ENCODE results near the gene SYAP1. TPM values are rescaled to one million over a fixed set of nuclear protein-coding genes. Genes with fewer than 3 reads are reported as not detected.

Gene SYAP1
- total and polyA plus RNA-seq, 9 of the 15 experiments (the other 6 are each of a cell fraction or from before 2014, with no cell fraction given): 5.7 to 35.3 (median 27.6) TPM

DNA sequence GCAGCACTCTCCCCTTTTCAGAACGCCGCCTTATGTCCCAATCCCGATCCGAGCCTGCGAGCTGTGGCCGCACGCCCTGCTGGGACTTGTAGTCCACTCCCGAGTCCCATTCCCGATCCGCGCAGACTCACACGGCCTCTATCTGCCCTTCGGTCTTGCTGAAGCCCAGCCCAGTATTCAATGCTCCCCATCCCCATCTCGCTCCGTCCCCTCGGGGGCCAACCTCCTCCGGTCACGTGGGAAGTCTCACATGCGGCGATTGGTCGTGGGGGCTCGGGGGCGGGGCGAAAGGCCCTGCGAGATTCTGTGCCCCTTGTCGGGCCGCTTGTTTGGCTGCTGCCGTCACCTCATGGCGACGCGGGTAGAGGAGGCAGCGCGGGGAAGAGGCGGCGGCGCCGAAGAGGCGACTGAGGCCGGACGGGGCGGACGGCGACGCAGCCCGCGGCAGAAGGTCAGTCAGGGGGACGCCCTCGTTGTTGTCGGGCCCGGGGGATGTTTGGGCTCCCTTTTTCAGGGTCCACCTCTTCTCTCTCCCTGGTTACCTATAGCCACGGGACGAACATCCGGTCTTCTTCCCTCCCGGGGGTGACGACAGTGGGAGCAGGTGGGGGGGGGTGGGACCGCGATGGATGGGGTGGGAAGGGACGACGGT lies 66.9 kb downstream of the SYAP1 start, which contains the start of gene TXLNG (continued):
- TF ChIP-seq, protein P1, sequence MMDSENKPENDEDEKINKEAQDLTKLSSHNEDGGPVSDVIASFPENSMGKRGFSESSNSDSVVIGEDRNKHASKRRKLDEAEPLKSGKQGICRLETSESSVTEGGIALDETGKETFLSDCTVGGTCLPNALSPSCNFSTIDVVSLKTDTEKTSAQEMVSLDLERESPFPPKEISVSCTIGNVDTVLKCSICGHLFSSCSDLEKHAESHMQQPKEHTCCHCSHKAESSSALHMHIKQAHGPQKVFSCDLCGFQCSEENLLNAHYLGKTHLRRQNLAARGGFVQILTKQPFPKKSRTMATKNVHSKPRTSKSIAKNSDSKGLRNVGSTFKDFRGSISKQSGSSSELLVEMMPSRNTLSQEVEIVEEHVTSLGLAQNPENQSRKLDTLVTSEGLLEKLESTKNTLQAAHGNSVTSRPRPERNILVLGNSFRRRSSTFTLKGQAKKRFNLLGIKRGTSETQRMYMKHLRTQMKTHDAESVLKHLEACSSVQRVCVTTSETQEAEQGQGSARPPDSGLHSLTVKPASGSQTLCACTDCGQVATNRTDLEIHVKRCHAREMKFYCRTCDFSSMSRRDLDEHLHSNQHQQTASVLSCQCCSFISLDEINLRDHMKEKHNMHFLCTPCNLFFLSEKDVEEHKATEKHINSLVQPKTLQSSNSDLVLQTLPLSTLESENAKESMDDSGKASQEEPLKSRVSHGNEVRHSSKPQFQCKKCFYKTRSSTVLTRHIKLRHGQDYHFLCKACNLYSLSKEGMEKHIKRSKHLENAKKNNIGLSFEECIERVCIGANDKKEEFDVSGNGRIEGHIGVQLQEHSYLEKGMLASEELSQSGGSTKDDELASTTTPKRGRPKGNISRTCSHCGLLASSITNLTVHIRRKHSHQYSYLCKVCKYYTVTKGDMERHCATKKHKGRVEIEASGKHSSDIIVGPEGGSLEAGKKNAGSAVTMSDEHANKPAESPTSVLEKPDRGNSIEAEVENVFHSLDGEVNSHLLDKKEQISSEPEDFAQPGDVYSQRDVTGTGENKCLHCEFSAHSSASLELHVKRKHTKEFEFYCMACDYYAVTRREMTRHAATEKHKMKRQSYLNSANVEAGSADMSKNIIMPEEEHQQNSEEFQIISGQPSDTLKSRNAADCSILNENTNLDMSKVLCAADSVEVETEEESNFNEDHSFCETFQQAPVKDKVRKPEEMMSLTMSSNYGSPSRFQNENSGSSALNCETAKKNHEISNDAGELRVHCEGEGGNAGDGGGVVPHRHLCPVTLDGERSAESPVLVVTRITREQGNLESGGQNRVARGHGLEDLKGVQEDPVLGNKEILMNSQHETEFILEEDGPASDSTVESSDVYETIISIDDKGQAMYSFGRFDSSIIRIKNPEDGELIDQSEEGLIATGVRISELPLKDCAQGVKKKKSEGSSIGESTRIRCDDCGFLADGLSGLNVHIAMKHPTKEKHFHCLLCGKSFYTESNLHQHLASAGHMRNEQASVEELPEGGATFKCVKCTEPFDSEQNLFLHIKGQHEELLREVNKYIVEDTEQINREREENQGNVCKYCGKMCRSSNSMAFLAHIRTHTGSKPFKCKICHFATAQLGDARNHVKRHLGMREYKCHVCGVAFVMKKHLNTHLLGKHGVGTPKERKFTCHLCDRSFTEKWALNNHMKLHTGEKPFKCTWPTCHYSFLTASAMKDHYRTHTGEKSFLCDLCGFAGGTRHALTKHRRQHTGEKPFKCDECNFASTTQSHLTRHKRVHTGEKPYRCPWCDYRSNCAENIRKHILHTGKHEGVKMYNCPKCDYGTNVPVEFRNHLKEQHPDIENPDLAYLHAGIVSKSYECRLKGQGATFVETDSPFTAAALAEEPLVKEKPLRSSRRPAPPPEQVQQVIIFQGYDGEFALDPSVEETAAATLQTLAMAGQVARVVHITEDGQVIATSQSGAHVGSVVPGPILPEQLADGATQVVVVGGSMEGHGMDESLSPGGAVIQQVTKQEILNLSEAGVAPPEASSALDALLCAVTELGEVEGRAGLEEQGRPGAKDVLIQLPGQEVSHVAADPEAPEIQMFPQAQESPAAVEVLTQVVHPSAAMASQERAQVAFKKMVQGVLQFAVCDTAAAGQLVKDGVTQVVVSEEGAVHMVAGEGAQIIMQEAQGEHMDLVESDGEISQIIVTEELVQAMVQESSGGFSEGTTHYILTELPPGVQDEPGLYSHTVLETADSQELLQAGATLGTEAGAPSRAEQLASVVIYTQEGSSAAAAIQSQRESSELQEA (IDR thresholded peaks at IDR 0.05; ENCODE audit: low read depth): no peak
- TF ChIP-seq KAT7 (CRISPR knock-in tag; IDR thresholded peaks at IDR 0.05; ENCODE audit: borderline replicate concordance): no peak
- TF ChIP-seq KDM2B (CRISPR knock-in tag; IDR thresholded peaks at IDR 0.05): no peak
- peak; percentile 100 for TF ChIP-seq POLR2G (IDR thresholded peaks at IDR 0.05; ENCODE audit: low read depth, low read length)
- TF ChIP-seq, protein P2, sequence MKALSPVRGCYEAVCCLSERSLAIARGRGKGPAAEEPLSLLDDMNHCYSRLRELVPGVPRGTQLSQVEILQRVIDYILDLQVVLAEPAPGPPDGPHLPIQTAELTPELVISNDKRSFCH (CRISPR knock-in tag; IDR thresholded peaks at IDR 0.05): no peak
- TF ChIP-seq, protein P2 (tag; IDR thresholded peaks at IDR 0.05): no peak
- TF ChIP-seq, protein P3, sequence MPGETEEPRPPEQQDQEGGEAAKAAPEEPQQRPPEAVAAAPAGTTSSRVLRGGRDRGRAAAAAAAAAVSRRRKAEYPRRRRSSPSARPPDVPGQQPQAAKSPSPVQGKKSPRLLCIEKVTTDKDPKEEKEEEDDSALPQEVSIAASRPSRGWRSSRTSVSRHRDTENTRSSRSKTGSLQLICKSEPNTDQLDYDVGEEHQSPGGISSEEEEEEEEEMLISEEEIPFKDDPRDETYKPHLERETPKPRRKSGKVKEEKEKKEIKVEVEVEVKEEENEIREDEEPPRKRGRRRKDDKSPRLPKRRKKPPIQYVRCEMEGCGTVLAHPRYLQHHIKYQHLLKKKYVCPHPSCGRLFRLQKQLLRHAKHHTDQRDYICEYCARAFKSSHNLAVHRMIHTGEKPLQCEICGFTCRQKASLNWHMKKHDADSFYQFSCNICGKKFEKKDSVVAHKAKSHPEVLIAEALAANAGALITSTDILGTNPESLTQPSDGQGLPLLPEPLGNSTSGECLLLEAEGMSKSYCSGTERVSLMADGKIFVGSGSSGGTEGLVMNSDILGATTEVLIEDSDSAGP (CRISPR knock-in tag; IDR thresholded peaks at IDR 0.05): no peak
- TF ChIP-seq TFAM (CRISPR knock-in tag; conservative IDR thresholded peaks at IDR 0.05): no peak
- no peak for TF ChIP-seq ZNF695 (CRISPR knock-in tag; IDR thresholded peaks at IDR 0.05)
- peak; percentile 51; the same call in 1 of the 2 replicates for TF ChIP-seq PML (IDR thresholded peaks at IDR 0.05; ENCODE audit: low read length)
- TF ChIP-seq NCOA1 (IDR thresholded peaks at IDR 0.05; ENCODE audit: low read depth): no peak
- no peak for TF ChIP-seq PRPF4 (IDR thresholded peaks at IDR 0.05; ENCODE audit: insufficient read depth, low read depth, low read length, poor library complexity, severe bottlenecking)
- peak; percentile 57; the same call in 1 of the 2 replicates for TF ChIP-seq CEBPG (CRISPR knock-in tag; IDR thresholded peaks at IDR 0.05)
- peak in 1 of 2 experiments; percentile 63; a peak in 3 of 4 replicates for TF ChIP-seq CEBPG (tag; conservative IDR thresholded peaks at IDR 0.05 in 1 of 2, IDR thresholded peaks at IDR 0.05 in 1 of 2)
- TF ChIP-seq DDX20 (tag; IDR thresholded peaks at IDR 0.05; ENCODE audit: low read depth): no peak
- TF ChIP-seq ETV1 (tag; conservative IDR thresholded peaks at IDR 0.05; ENCODE audit: low read depth): no peak
- no peak for TF ChIP-seq RBM14 (IDR thresholded peaks at IDR 0.05; ENCODE audit: borderline replicate concordance, insufficient read depth, low read depth, low read length)
- no peak for TF ChIP-seq ZNF23 (CRISPR knock-in tag; IDR thresholded peaks at IDR 0.05)
- no peak for TF ChIP-seq TARDBP (IDR thresholded peaks at IDR 0.05)

Measured in K562 (cell line).